ENCODE measurements around the gene PHKG2. TPM values are rescaled to one million over a fixed set of nuclear protein-coding genes. Genes with fewer than 3 reads are reported as not detected.
A peak's percentile ranks its signal among the peaks of the same experiment; 100 is the strongest.
"Not testable (repeated sequence)": the region's sequence is repeated elsewhere in the genome, so short reads cannot be mapped to it uniquely, and the experiment has no call there.

Gene PHKG2
- 10 to 100 TPM; 50.2 to 63.8 TPM for total RNA-seq

- ATAC-seq: peak; percentile 99
- Mint-ChIP-seq H3K4me3 (peak within 1 kb of the TSS; percentile 93), H3K9me3 (no peaks in the 10 kb centered on the region), H3K4me1 (ENCODE audit: low read depth in 2 of 2) (peaks cover 34 to 37% of the 10 kb centered on the region in 2 donors), H3K36me3 (peaks cover 10% of the 10 kb centered on the region), H3K27ac (peak within 1 kb of the TSS; percentile 86 to 91), H3K27me3 (no peaks in the 10 kb centered on the region)
- DNase-seq (ENCODE audit: low spot score): peak; percentile 99
Observed at GRCh38 chr16:30747799-30748633, at the start of gene PHKG2. PHKG2 (plus strand) TSS chr16:30748425; CDS start chr16:30748821, 396 bp downstream.

GRCh38 chr16:30698816-30699614 is 49.2 kb upstream of the PHKG2 start, which contains the start of gene SRCAP:
SRCAP (plus strand) TSS chr16:30699171; CDS start chr16:30700825, 1,654 bp downstream.
- no peaks in the 10 kb centered on the region for H3K9me3 Mint-ChIP-seq
- DNase-seq (ENCODE audit: low spot score) (peak; percentile 93), ATAC-seq (peak; percentile 71 to 76)
- peak within 1 kb of the TSS; percentile 91 for H3K4me3 Mint-ChIP-seq
- H3K36me3 Mint-ChIP-seq: peaks cover 16% of the 10 kb centered on the region
- H3K4me1 Mint-ChIP-seq (ENCODE audit: low read depth in 2 of 2): peaks cover 32 to 34% of the 10 kb centered on the region in 2 donors
- peak within 1 kb of the TSS; percentile 99 to 100 for H3K27ac Mint-ChIP-seq
- H3K27me3 Mint-ChIP-seq: no peaks in the 10 kb centered on the region

GRCh38 chr16:30699615-30700099 is 48.6 kb upstream of the PHKG2 start:
- no peak for DNase-seq (ENCODE audit: low spot score)
- H3K36me3 Mint-ChIP-seq: peaks cover 16% of the 10 kb centered on the region
- peaks cover 32 to 34% of the 10 kb centered on the region in 2 donors for H3K4me1 Mint-ChIP-seq (ENCODE audit: low read depth in 2 of 2)
- no peaks in the 10 kb centered on the region for H3K27me3 Mint-ChIP-seq
- H3K27ac Mint-ChIP-seq: peak overlapping the region; percentile 99 to 100
- no peak for ATAC-seq
- H3K9me3 Mint-ChIP-seq: no peaks in the 10 kb centered on the region
- peak overlapping the region; percentile 91 for H3K4me3 Mint-ChIP-seq

- no peak for DNase-seq (ENCODE audit: low spot score)
- Mint-ChIP-seq H3K27ac (peak overlapping the region in 1 of 2 donors; percentile 100), H3K4me3 (peak overlapping the region; percentile 91), H3K36me3 (peaks cover 16% of the 10 kb centered on the region), H3K4me1 (ENCODE audit: low read depth in 2 of 2) (peaks cover 32 to 34% of the 10 kb centered on the region in 2 donors), H3K27me3 (no peaks in the 10 kb centered on the region), H3K9me3 (no peaks in the 10 kb centered on the region)
- ATAC-seq: no peak
Observed at GRCh38 chr16:30700491-30700890, 47.7 kb upstream of the PHKG2 start.

- Mint-ChIP-seq H3K4me1 (ENCODE audit: low read depth in 2 of 2) (peaks cover 32 to 34% of the 10 kb centered on the region in 2 donors), H3K27me3 (no peaks in the 10 kb centered on the region), H3K27ac (no peak overlapping the region), H3K36me3 (peaks cover 16% of the 10 kb centered on the region), H3K9me3 (no peaks in the 10 kb centered on the region), H3K4me3 (peak overlapping the region; percentile 39)
- DNase-seq (ENCODE audit: low spot score) (no peak), ATAC-seq (no peak)
Observed at GRCh38 chr16:30700971-30701370, 47.3 kb upstream of the PHKG2 start.

GRCh38 chr16:30703071-30703470 is 45.2 kb upstream of the PHKG2 start:
- H3K27me3 Mint-ChIP-seq; H3K4me3 Mint-ChIP-seq; DNase-seq (ENCODE audit: low spot score); H3K9me3 Mint-ChIP-seq; ATAC-seq: not testable (repeated sequence)
- Mint-ChIP-seq H3K4me1 (ENCODE audit: low read depth in 2 of 2) (peaks cover 23 to 25% of the 10 kb centered on the region in 2 donors), H3K27ac (peak overlapping the region in 1 of 2 donors; percentile 56), H3K36me3 (peaks cover 28% of the 10 kb centered on the region)

GRCh38 chr16:30703971-30704370 is 44.3 kb upstream of the PHKG2 start:
- H3K4me1 Mint-ChIP-seq (ENCODE audit: low read depth in 2 of 2): peaks cover 20 to 23% of the 10 kb centered on the region in 2 donors
- DNase-seq (ENCODE audit: low spot score): no peak
- no peaks in the 10 kb centered on the region for H3K9me3 Mint-ChIP-seq
- H3K4me3 Mint-ChIP-seq: no peak overlapping the region
- no peaks in the 10 kb centered on the region for H3K27me3 Mint-ChIP-seq
- ATAC-seq: no peak
- no peak overlapping the region for H3K27ac Mint-ChIP-seq
- peaks cover 29% of the 10 kb centered on the region for H3K36me3 Mint-ChIP-seq

- ATAC-seq (no peak), DNase-seq (ENCODE audit: low spot score) (no peak)
- peaks cover 10 to 14% of the 10 kb centered on the region in 2 donors for H3K4me1 Mint-ChIP-seq (ENCODE audit: low read depth in 2 of 2)
- H3K27ac Mint-ChIP-seq: no peak overlapping the region
- H3K4me3 Mint-ChIP-seq: no peak overlapping the region
- no peaks in the 10 kb centered on the region for H3K27me3 Mint-ChIP-seq
- no peaks in the 10 kb centered on the region for H3K9me3 Mint-ChIP-seq
- peaks cover 37% of the 10 kb centered on the region for H3K36me3 Mint-ChIP-seq
Observed at GRCh38 chr16:30706046-30706445, 42.2 kb upstream of the PHKG2 start.

GRCh38 chr16:30710971-30711370 is 37.3 kb upstream of the PHKG2 start:
- Mint-ChIP-seq H3K4me1 (ENCODE audit: low read depth in 2 of 2) (peaks cover 37 to 44% of the 10 kb centered on the region in 2 donors), H3K27me3 (no peaks in the 10 kb centered on the region), H3K4me3 (no peak overlapping the region), H3K36me3 (peaks cover 71% of the 10 kb centered on the region), H3K27ac (peak overlapping the region; percentile 10 to 63), H3K9me3 (peaks cover 4% of the 10 kb centered on the region)
- ATAC-seq (no peak), DNase-seq (ENCODE audit: low spot score) (no peak)

GRCh38 chr16:30711712-30712111 is 36.5 kb upstream of the PHKG2 start:
- ATAC-seq: no peak
- H3K27me3 Mint-ChIP-seq: no peaks in the 10 kb centered on the region
- peaks cover 78% of the 10 kb centered on the region for H3K36me3 Mint-ChIP-seq
- DNase-seq (ENCODE audit: low spot score): no peak
- H3K4me3 Mint-ChIP-seq: no peak overlapping the region
- H3K4me1 Mint-ChIP-seq (ENCODE audit: low read depth in 2 of 2): peaks cover 44 to 51% of the 10 kb centered on the region in 2 donors
- H3K27ac Mint-ChIP-seq: peak overlapping the region; percentile 10 to 63
- H3K9me3 Mint-ChIP-seq: peaks cover 4% of the 10 kb centered on the region

GRCh38 chr16:30715750-30716445 is 32.3 kb upstream of the PHKG2 start:
- H3K4me1 Mint-ChIP-seq (ENCODE audit: low read depth in 2 of 2): peaks cover 45 to 50% of the 10 kb centered on the region in 2 donors
- peaks cover 4% of the 10 kb centered on the region for H3K9me3 Mint-ChIP-seq
- peaks cover 60% of the 10 kb centered on the region for H3K36me3 Mint-ChIP-seq
- H3K4me3 Mint-ChIP-seq: peak overlapping the region; percentile 91
- H3K27ac Mint-ChIP-seq: peak overlapping the region; percentile 92 to 96
- DNase-seq (ENCODE audit: low spot score) (peak; percentile 82), ATAC-seq (peak; percentile 94 to 99)
- H3K27me3 Mint-ChIP-seq: no peaks in the 10 kb centered on the region

- H3K4me3 Mint-ChIP-seq: no peak overlapping the region
- H3K36me3 Mint-ChIP-seq: peaks cover 63% of the 10 kb centered on the region
- DNase-seq (ENCODE audit: low spot score) (no peak), ATAC-seq (no peak)
- H3K27me3 Mint-ChIP-seq: no peaks in the 10 kb centered on the region
- no peak overlapping the region for H3K27ac Mint-ChIP-seq
- H3K9me3 Mint-ChIP-seq: no peaks in the 10 kb centered on the region
- H3K4me1 Mint-ChIP-seq (ENCODE audit: low read depth in 2 of 2): peaks cover 37 to 41% of the 10 kb centered on the region in 2 donors
Observed at GRCh38 chr16:30720086-30720485, 28.1 kb upstream of the PHKG2 start.

GRCh38 chr16:30720694-30721093 is 27.5 kb upstream of the PHKG2 start:
- H3K9me3 Mint-ChIP-seq: no peaks in the 10 kb centered on the region
- DNase-seq (ENCODE audit: low spot score): no peak
- H3K4me1 Mint-ChIP-seq (ENCODE audit: low read depth in 2 of 2): peaks cover 31 to 37% of the 10 kb centered on the region in 2 donors
- H3K4me3 Mint-ChIP-seq: no peak overlapping the region
- no peaks in the 10 kb centered on the region for H3K27me3 Mint-ChIP-seq
- ATAC-seq: no peak
- no peak overlapping the region for H3K27ac Mint-ChIP-seq
- peaks cover 61% of the 10 kb centered on the region for H3K36me3 Mint-ChIP-seq
